Loucy (cell line): ENCODE results near the gene ZNF207.
"Not testable (repeated sequence)": the region's sequence is repeated elsewhere in the genome, so short reads cannot be mapped to it uniquely, and the experiment has no call there.

ENCODE experiments used
- EZH2phosphoT487 ChIP-seq: fragments of 200-600 bp; IDR thresholded peaks from 2 replicates; pipeline ENCODE4 v1.6.1; 2018; ENCODE audit warnings: antibody characterized with exemption, mild to moderate bottlenecking, moderate library complexity, borderline replicate concordance
- TF ChIP-seq, protein P1 (sequence below): fragments of 200-600 bp; sonication (generic); conservative IDR thresholded peaks from 2 replicates; pipeline ENCODE4 v1.5.1; 2014; ENCODE audit warnings: mild to moderate bottlenecking, antibody characterized with exemption, low read length

DNA sequence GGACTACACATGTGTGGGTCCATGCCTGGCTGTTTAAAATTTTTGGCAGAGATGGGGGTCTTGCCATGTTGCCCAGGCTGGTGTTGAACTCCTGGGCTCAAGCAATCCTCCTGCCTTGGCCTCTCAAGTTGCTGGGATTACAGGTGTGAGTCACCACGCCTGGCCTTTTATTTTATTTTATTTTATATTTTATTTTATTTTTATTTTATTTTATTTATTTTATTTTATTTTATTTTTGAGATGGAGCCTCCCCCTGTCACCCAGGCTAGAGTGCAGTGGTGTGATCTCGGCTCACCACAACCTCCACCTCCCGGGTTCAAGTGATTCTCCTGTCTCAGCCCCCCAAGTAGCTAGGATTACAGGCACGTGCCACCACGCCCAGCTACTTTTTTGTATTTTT lies 33.3 kb upstream of the ZNF207 start:
- TF ChIP-seq, protein P1, sequence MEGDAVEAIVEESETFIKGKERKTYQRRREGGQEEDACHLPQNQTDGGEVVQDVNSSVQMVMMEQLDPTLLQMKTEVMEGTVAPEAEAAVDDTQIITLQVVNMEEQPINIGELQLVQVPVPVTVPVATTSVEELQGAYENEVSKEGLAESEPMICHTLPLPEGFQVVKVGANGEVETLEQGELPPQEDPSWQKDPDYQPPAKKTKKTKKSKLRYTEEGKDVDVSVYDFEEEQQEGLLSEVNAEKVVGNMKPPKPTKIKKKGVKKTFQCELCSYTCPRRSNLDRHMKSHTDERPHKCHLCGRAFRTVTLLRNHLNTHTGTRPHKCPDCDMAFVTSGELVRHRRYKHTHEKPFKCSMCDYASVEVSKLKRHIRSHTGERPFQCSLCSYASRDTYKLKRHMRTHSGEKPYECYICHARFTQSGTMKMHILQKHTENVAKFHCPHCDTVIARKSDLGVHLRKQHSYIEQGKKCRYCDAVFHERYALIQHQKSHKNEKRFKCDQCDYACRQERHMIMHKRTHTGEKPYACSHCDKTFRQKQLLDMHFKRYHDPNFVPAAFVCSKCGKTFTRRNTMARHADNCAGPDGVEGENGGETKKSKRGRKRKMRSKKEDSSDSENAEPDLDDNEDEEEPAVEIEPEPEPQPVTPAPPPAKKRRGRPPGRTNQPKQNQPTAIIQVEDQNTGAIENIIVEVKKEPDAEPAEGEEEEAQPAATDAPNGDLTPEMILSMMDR = not testable (repeated sequence)
- TF ChIP-seq EZH2phosphoT487 = not testable (repeated sequence)
